Mesenchymal stem cell (in vitro differentiated cells and primary cell): ENCODE measurements around the gene SEMA4D.

Experiments used
- DNase-seq: peaks from one replicate; pipeline ENCODE4 v3.0.0-alpha.2; 2013
- H2AFZ ChIP-seq: one replicate; pipeline ENCODE4 v1.6.1; 2013; ENCODE audit warnings: low read depth, mild to moderate bottlenecking, control low read depth, inconsistent platforms, low read length, moderate library complexity
- H2AK5ac ChIP-seq: 2 replicates; pipeline ENCODE4 v1.6.1; 2013; ENCODE audit warnings: low read length, moderate library complexity, mild to moderate bottlenecking, inconsistent platforms; ENCODE audit not compliant: severe bottlenecking
- H2BK120ac ChIP-seq: one replicate; pipeline ENCODE4 v1.6.1; 2013; ENCODE audit warnings: low read depth, mild to moderate bottlenecking, inconsistent platforms, low read length, moderate library complexity
- H2BK12ac ChIP-seq, 2 experiments: one replicate each; pipeline ENCODE4 v1.6.1; 2013; ENCODE audit warnings: inconsistent platforms in 2 of 2, low read length in 2 of 2, mild to moderate bottlenecking in 2 of 2, moderate library complexity in 2 of 2, control low read depth in 1 of 2
- H2BK15ac ChIP-seq: one replicate; pipeline ENCODE4 v1.6.1; 2013; ENCODE audit warnings: mild to moderate bottlenecking, low read depth, inconsistent platforms; ENCODE audit not compliant: poor library complexity, severe bottlenecking
- H2BK5ac ChIP-seq: 2 replicates; pipeline ENCODE4 v1.6.1; 2013; ENCODE audit warnings: low read depth, mild to moderate bottlenecking, low read length, control low read depth, inconsistent platforms; ENCODE audit not compliant: poor library complexity, severe bottlenecking
- H3K14ac ChIP-seq, 2 experiments: one replicate each; pipeline ENCODE4 v1.6.1; 2013; ENCODE audit warnings: inconsistent platforms in 2 of 2, low read length in 2 of 2, control low read depth in 1 of 2, mild to moderate bottlenecking in 1 of 2, moderate library complexity in 1 of 2
- H3K18ac ChIP-seq, 2 experiments: one replicate each; pipeline ENCODE4 v1.6.1; 2013; ENCODE audit warnings: inconsistent platforms in 2 of 2, low read length in 2 of 2, control low read depth in 1 of 2, low read depth in 1 of 2, mild to moderate bottlenecking in 1 of 2
- H3K23ac ChIP-seq, 2 experiments: one replicate each; pipeline ENCODE4 v1.6.1; 2013; ENCODE audit warnings: inconsistent platforms in 2 of 2, low read length in 2 of 2, mild to moderate bottlenecking in 2 of 2, moderate library complexity in 2 of 2, control low read depth in 1 of 2
- H3K27ac ChIP-seq: 2 replicates; pipeline ENCODE4 v1.5.1; 2013; ENCODE audit warnings: mild to moderate bottlenecking, moderate library complexity, low read length, control low read depth, inconsistent platforms; ENCODE audit not compliant: poor library complexity, severe bottlenecking
- H3K27me3 ChIP-seq, 2 experiments: 2 replicates each; pipeline versions ENCODE4 v1.6.1 to v1.7.0; 2013; ENCODE audit warnings: low read length in 2 of 2, mild to moderate bottlenecking in 2 of 2, moderate library complexity in 2 of 2, control low read depth in 1 of 2, inconsistent platforms in 1 of 2; ENCODE audit not compliant: control insufficient read depth in 1 of 2, insufficient read depth in 1 of 2
- H3K36me3 ChIP-seq, 2 experiments: 2 replicates each; pipeline versions ENCODE4 v1.6.1 to v1.7.0; 2013; ENCODE audit warnings: low read length in 2 of 2, control low read depth in 1 of 2, inconsistent platforms in 1 of 2, low read depth in 1 of 2, mild to moderate bottlenecking in 1 of 2; ENCODE audit not compliant: insufficient read depth in 2 of 2, control insufficient read depth in 1 of 2
- H3K4ac ChIP-seq, 2 experiments: one replicate each; pipeline ENCODE4 v1.6.1; 2013; ENCODE audit warnings: inconsistent platforms in 2 of 2, low read length in 2 of 2, mild to moderate bottlenecking in 2 of 2, moderate library complexity in 2 of 2, control low read depth in 1 of 2, low read depth in 1 of 2
- H3K4me1 ChIP-seq: 2 replicates; pipeline ENCODE4 v1.6.1; 2013; ENCODE audit warnings: low read depth, low read length, control low read depth; ENCODE audit not compliant: control insufficient read depth, insufficient read depth
- H3K4me2 ChIP-seq: 2 replicates; pipeline ENCODE4 v1.6.1; 2013; ENCODE audit warnings: low read length, mild to moderate bottlenecking, inconsistent platforms; ENCODE audit not compliant: poor library complexity, severe bottlenecking
- H3K4me3 ChIP-seq, 2 experiments: 2 replicates each; pipeline versions ENCODE4 v1.5.1 to v1.7.0; 2013; ENCODE audit warnings: low read length in 2 of 2, mild to moderate bottlenecking in 2 of 2, control low read depth in 1 of 2, low read depth in 1 of 2; ENCODE audit not compliant: insufficient read depth in 1 of 2
- H3K79me1 ChIP-seq: replicated peaks from 2 replicates; pipeline ENCODE4 v1.6.1; 2013; ENCODE audit warnings: mild to moderate bottlenecking, control low read depth, low read length, inconsistent platforms; ENCODE audit not compliant: poor library complexity, severe bottlenecking
- H3K9ac ChIP-seq: 2 replicates; pipeline ENCODE4 v1.7.0; 2013; ENCODE audit warnings: mild to moderate bottlenecking, low read length, moderate library complexity
- H3K9me3 ChIP-seq: 2 replicates; pipeline ENCODE4 v1.7.0; 2013; ENCODE audit warnings: mild to moderate bottlenecking, low read length; ENCODE audit not compliant: control insufficient read depth
- H4K8ac ChIP-seq: one replicate; pipeline ENCODE4 v1.6.1; 2013; ENCODE audit warnings: inconsistent platforms, mild to moderate bottlenecking, low read length, moderate library complexity
- H4K91ac ChIP-seq: one replicate; pipeline ENCODE4 v1.6.1; 2013; ENCODE audit warnings: mild to moderate bottlenecking, low read length, inconsistent platforms
- WGBS: methylation state at CpG from one replicate; pipeline ENCODE4 v1.1.7; 2013; ENCODE audit warnings: mixed read lengths; 5-methylcytosine and 5-hydroxymethylcytosine counted together

The SEMA4D gene

GRCh38 chr9:89377411-89377810, 120.5 kb downstream of the SEMA4D start:
- no peak overlapping the region for H3K14ac ChIP-seq
- H2AK5ac ChIP-seq = no peak overlapping the region
- H3K79me1 ChIP-seq = no peaks in the 10 kb centered on the region
- peaks cover 44% of the 10 kb centered on the region for H3K4me1 ChIP-seq
- no peak overlapping the region for H2BK120ac ChIP-seq
- no peak overlapping the region for H3K23ac ChIP-seq
- no peak overlapping the region for H4K8ac ChIP-seq
- no peaks in the 10 kb centered on the region for H3K9me3 ChIP-seq
- H3K36me3 ChIP-seq = peaks cover 0 to 42% of the 10 kb centered on the region in 2 experiments
- no peak for DNase-seq
- peak overlapping the region; percentile 49 for H2BK15ac ChIP-seq
- H3K27ac ChIP-seq = no peak overlapping the region
- no peak overlapping the region for H3K9ac ChIP-seq
- H4K91ac ChIP-seq = no peak overlapping the region
- H3K4ac ChIP-seq = no peak overlapping the region
- H2BK5ac ChIP-seq = no peak overlapping the region
- H2BK12ac ChIP-seq = no peak overlapping the region
- no peak overlapping the region for H3K18ac ChIP-seq
- peaks cover 0 to 4% of the 10 kb centered on the region in 2 experiments for H3K27me3 ChIP-seq
- no peak overlapping the region for H3K4me2 ChIP-seq
- no peak overlapping the region for H2AFZ ChIP-seq
- no peak overlapping the region for H3K4me3 ChIP-seq
- WGBS = 92% methylated on average over 12 of the region's 12 CpGs

- DNase-seq = no peak
- H2BK15ac ChIP-seq = no peak overlapping the region
- H3K23ac ChIP-seq = no peak overlapping the region
- no peak overlapping the region for H2AK5ac ChIP-seq
- WGBS = 90% methylated on average over 14 of the region's 17 CpGs
- no peak overlapping the region for H3K4me3 ChIP-seq
- peaks cover 0 to 37% of the 10 kb centered on the region in 2 experiments for H3K36me3 ChIP-seq
- H3K4me2 ChIP-seq = no peak overlapping the region
- H3K27me3 ChIP-seq = peaks cover 0 to 3% of the 10 kb centered on the region in 2 experiments
- no peak overlapping the region for H3K18ac ChIP-seq
- H4K91ac ChIP-seq = no peak overlapping the region
- H2BK12ac ChIP-seq = peak overlapping the region in 1 of 2 experiments; percentile 65
- H3K4ac ChIP-seq = no peak overlapping the region
- no peaks in the 10 kb centered on the region for H3K79me1 ChIP-seq
- no peak overlapping the region for H3K9ac ChIP-seq
- no peaks in the 10 kb centered on the region for H3K9me3 ChIP-seq
- no peak overlapping the region for H2AFZ ChIP-seq
- H4K8ac ChIP-seq = no peak overlapping the region
- H2BK120ac ChIP-seq = no peak overlapping the region
- no peak overlapping the region for H3K27ac ChIP-seq
- H3K14ac ChIP-seq = no peak overlapping the region
- H3K4me1 ChIP-seq = peaks cover 42% of the 10 kb centered on the region
- no peak overlapping the region for H2BK5ac ChIP-seq
Observed at GRCh38 chr9:89376741-89377351, 121.1 kb downstream of the SEMA4D start.

- H3K27me3 ChIP-seq = no peaks in the 10 kb centered on the region
- no peak overlapping the region for H4K8ac ChIP-seq
- H3K18ac ChIP-seq = no peak overlapping the region
- no peaks in the 10 kb centered on the region for H3K79me1 ChIP-seq
- no peak overlapping the region for H3K9ac ChIP-seq
- H3K4me2 ChIP-seq = no peak overlapping the region
- no peak overlapping the region for H3K27ac ChIP-seq
- H2BK15ac ChIP-seq = peak overlapping the region; percentile 70
- H4K91ac ChIP-seq = no peak overlapping the region
- no peak overlapping the region for H3K23ac ChIP-seq
- peaks cover 0 to 31% of the 10 kb centered on the region in 2 experiments for H3K36me3 ChIP-seq
- no peak overlapping the region for H2AK5ac ChIP-seq
- H3K4me3 ChIP-seq = no peak overlapping the region
- no peak overlapping the region for H2BK120ac ChIP-seq
- H3K9me3 ChIP-seq = no peaks in the 10 kb centered on the region
- no peak overlapping the region for H2AFZ ChIP-seq
- H3K4me1 ChIP-seq = peaks cover 39% of the 10 kb centered on the region
- H2BK5ac ChIP-seq = no peak overlapping the region
- no peak overlapping the region for H3K4ac ChIP-seq
- WGBS = 97% methylated on average over 4 of the region's 4 CpGs
- H2BK12ac ChIP-seq = no peak overlapping the region
- H3K14ac ChIP-seq = no peak overlapping the region
- DNase-seq = no peak
Observed at GRCh38 chr9:89376286-89376685, 121.6 kb downstream of the SEMA4D start.

- H2BK12ac ChIP-seq = peak overlapping the region; percentile 76 to 79
- peaks cover 37% of the 10 kb centered on the region for H3K4me1 ChIP-seq
- H3K23ac ChIP-seq = no peak overlapping the region
- no peak overlapping the region for H3K4me2 ChIP-seq
- no peak overlapping the region for H3K9ac ChIP-seq
- DNase-seq = peak; percentile 28
- H4K91ac ChIP-seq = peak overlapping the region; percentile 23
- WGBS = 66% methylated on average over 8 of the region's 8 CpGs
- peak overlapping the region; percentile 51 for H2AK5ac ChIP-seq
- no peak overlapping the region for H2AFZ ChIP-seq
- H2BK120ac ChIP-seq = peak overlapping the region; percentile 39
- no peaks in the 10 kb centered on the region for H3K79me1 ChIP-seq
- no peak overlapping the region for H2BK5ac ChIP-seq
- peak overlapping the region; percentile 47 for H4K8ac ChIP-seq
- peak overlapping the region in 1 of 2 experiments; percentile 73 for H3K14ac ChIP-seq
- no peaks in the 10 kb centered on the region for H3K9me3 ChIP-seq
- H3K4me3 ChIP-seq = no peak overlapping the region
- H3K18ac ChIP-seq = peak overlapping the region; percentile 40 to 52
- peak overlapping the region; percentile 80 for H2BK15ac ChIP-seq
- H3K27ac ChIP-seq = peak overlapping the region; percentile 30
- H3K27me3 ChIP-seq = no peaks in the 10 kb centered on the region
- H3K4ac ChIP-seq = peak overlapping the region in 1 of 2 experiments; percentile 47
- H3K36me3 ChIP-seq = peaks cover 0 to 36% of the 10 kb centered on the region in 2 experiments
Observed at GRCh38 chr9:89375191-89375760, 122.6 kb downstream of the SEMA4D start.
